Measurements from ENCODE around the gene SH3GL2.

Gene SH3GL2

GRCh38 chr9:17810317-17810716 lies 231.5 kb downstream of the SH3GL2 start:
- TF ChIP-seq, protein P1, sequence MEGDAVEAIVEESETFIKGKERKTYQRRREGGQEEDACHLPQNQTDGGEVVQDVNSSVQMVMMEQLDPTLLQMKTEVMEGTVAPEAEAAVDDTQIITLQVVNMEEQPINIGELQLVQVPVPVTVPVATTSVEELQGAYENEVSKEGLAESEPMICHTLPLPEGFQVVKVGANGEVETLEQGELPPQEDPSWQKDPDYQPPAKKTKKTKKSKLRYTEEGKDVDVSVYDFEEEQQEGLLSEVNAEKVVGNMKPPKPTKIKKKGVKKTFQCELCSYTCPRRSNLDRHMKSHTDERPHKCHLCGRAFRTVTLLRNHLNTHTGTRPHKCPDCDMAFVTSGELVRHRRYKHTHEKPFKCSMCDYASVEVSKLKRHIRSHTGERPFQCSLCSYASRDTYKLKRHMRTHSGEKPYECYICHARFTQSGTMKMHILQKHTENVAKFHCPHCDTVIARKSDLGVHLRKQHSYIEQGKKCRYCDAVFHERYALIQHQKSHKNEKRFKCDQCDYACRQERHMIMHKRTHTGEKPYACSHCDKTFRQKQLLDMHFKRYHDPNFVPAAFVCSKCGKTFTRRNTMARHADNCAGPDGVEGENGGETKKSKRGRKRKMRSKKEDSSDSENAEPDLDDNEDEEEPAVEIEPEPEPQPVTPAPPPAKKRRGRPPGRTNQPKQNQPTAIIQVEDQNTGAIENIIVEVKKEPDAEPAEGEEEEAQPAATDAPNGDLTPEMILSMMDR (IDR thresholded peaks at IDR 0.05; ENCODE audit: low read depth, low read length): no peak
- DNase-seq (ENCODE audit: low read depth in 2 of 2): no peak
- no peak overlapping the region for H3K4me3 ChIP-seq (replicated peaks in 1 of 2; ENCODE audit: low read depth in 2 of 2, low read length in 2 of 2)

DNA sequence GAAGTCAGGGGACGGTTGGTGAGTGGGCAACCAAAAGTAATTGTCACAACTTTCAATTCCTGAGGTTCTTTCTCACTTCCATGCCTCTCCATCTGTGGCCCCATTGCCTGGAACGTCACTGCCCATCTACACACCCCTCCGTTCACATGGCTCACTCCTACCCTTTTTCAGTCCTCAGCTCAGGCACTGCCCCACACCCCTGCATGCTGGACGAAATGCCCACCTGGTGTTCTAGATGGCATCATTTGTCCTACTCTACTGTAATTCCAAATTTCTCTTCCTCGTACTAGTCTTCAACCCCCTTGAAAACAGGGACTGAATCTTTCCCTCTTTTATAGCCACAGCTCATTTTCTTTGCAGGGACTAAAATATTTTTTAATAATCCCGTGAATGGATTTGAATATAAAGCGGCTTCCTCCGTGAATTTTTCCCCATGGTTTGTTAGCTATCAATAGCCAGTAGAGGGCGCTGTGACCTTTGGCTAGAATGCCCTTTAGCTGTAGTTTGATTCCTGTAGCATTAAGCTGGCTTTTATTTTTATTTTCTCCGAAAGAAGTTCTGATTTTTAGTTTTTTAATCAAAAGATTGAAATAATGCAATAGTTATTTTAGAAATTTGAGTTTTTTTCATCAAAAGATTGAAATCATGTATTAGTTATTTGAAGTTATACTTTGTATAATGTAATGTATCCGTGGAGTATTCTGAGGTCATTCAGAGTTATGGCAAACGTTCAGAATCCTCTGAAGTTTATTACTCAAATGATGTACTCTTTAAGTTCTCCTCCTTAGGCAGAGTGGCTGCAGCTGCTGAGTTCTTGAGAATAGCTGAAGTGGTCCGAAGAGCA lies 232.1 kb downstream of the SH3GL2 start:
- no peak overlapping the region for H3K4me3 ChIP-seq (replicated peaks in 1 of 2; ENCODE audit: low read depth in 2 of 2, low read length in 2 of 2)
- TF ChIP-seq, protein P1 (IDR thresholded peaks at IDR 0.05; ENCODE audit: low read depth, low read length): peak; percentile 78
- DNase-seq (ENCODE audit: low read depth in 2 of 2): peak; percentile 78

- H3K4me3 ChIP-seq (replicated peaks in 1 of 2; ENCODE audit: low read depth in 2 of 2, low read length in 2 of 2): no peak overlapping the region
- DNase-seq (ENCODE audit: low read depth in 2 of 2): no peak
These were observed 234.9 kb downstream of the SH3GL2 start for GRCh38 chr9:17813798-17814197.

GRCh38 chr9:17816431-17817027 lies 237.7 kb downstream of the SH3GL2 start:
- TF ChIP-seq, protein P1 (IDR thresholded peaks at IDR 0.05; ENCODE audit: low read depth, low read length): no peak
- DNase-seq (ENCODE audit: low read depth in 2 of 2): no peak
- no peak overlapping the region for H3K4me3 ChIP-seq (replicated peaks in 1 of 2; ENCODE audit: low read depth in 2 of 2, low read length in 2 of 2)

More at GRCh38 chr9:17813798-17814197, 234.9 kb downstream of the SH3GL2 start:
- TF ChIP-seq, protein P1 (IDR thresholded peaks at IDR 0.05; ENCODE audit: low read depth, low read length): no peak

DNA sequence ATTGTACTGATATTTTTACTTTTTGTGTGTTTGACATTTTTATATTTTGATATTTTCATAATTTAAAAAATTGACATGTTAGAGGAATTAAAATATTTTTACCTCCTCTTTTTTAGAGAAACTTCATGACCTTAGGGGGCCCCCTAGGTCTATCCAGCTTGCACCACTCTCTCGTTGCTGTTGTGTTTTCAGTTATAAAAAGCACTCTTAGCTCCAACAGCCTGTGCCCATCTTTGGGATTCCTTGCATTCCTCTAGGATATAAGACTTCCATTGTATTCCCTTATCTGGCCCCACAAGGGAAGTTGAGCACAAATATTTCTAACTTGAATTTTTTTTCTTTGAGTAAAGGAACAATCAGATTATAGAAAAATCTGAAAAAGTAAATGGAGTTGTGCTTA lies 245.3 kb downstream of the SH3GL2 start:
- peak in 1 of 2 donors; percentile 92 for DNase-seq (ENCODE audit: low read depth in 2 of 2)
- TF ChIP-seq, protein P1 (IDR thresholded peaks at IDR 0.05; ENCODE audit: low read depth, low read length): no peak
- H3K4me3 ChIP-seq (replicated peaks in 1 of 2; ENCODE audit: low read depth in 2 of 2, low read length in 2 of 2): no peak overlapping the region

DNA sequence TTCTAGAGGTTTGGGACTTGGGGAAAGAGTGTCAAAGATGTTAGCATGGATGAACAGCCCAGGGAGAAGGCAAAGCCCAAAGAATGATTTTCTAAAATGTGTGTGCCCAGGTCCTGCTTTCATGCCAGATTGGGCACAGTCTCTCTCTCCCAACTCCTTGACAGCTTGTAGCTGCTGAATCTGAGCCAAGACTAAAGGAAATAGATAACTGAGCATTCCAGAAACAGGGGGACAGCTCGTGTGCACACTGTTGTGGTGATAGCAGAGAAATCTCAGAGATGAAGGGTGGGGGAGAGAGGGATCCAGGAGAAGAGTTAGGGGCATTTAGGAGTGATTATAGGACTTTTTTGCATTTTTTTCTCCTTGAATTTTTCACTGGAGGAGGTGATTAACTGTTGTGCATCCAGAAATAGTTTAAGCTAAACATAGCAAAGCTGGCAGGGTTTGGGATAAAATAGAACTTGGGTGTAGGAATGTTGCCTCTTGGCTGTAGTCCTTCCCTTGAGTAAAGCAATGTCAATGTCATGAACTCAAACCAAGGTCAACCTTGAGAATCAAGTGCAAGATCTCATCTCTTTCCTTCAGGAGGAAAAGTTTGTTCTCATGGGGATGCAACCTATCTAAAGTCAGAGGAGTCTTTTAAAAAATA lies 245.9 kb downstream of the SH3GL2 start:
- TF ChIP-seq, protein P1 (IDR thresholded peaks at IDR 0.05; ENCODE audit: low read depth, low read length): no peak
- no peak overlapping the region for H3K4me3 ChIP-seq (replicated peaks in 1 of 2; ENCODE audit: low read depth in 2 of 2, low read length in 2 of 2)
- no peak for DNase-seq (ENCODE audit: low read depth in 2 of 2)

Measured in cardiac fibroblast (primary cell).